NCI-H774 (cell line): ENCODE data around the gene PDGFB.

Source experiments
- DNase-seq: peaks from one replicate; lab custom pipeline; 2025; lab: John Stamatoyannopoulos, UW

Gene PDGFB

DNA sequence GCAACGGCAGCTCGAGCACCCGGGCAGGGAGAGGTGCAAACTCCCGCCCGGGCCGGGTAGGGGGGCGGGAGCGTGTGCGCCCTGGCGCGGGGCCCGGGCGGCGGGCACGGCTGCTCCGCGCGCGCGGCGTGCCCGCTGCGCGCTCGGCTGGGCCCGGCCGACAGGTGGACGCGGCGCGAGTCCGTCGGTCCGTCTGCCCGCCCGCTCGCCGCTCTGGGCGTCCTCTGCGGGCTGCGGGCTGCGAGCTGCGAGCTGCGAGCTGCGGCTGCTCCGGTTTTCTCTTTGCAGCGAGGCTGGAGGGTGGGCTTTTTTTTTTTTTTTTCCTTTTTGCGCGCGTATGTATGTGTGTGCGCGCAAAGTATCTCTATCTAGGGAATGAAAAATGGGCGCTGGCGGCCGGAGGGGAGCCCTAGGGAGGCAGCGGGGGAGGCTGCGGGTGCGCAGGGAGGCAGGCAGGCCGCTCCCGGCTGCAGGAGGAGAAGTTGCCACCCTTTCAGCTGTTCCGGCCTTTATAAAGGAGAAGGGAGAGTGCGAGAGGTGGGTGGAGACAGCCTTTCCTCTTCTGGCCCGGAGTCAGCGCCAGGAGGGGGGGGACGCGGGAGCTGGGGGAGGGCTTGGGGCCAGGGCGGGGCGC is at the start of gene PDGFB:
Gene PDGFB, minus strand, starts transcription at position 487 of the 634 bp plus-strand sequence. CDS start 1,019 bp downstream, outside the sequence.
- peak; percentile 31 for DNase-seq

DNA sequence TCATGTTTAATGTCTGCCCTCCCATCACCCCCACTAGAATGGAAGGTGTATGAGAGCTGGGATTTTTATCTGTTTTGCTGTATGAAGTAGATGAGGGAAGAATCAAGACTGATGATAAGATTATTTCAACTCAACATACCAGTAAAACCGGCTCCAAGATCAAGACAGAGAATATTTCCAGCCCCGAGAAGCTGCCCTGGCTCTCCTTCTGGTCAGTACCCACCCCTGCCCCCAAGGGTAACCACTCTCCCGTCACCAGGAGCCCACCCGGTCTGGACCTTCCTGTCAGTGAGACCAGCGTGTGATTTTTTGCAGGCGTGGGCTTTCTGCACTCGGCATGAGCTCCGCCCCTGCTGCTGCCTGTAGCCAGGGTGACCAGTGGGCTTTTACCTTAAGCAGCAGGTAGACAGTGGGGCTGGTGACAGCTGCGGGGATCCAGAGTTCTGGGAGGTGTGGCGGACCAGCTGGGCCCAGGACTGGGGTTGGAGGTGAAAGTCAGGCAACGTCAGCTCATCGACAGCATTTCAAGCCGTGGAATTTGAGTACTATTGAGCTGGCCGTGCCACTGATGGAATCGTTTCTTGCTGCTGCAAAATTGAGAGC is 49.1 kb upstream of the PDGFB start:
- DNase-seq = no peak

DNA sequence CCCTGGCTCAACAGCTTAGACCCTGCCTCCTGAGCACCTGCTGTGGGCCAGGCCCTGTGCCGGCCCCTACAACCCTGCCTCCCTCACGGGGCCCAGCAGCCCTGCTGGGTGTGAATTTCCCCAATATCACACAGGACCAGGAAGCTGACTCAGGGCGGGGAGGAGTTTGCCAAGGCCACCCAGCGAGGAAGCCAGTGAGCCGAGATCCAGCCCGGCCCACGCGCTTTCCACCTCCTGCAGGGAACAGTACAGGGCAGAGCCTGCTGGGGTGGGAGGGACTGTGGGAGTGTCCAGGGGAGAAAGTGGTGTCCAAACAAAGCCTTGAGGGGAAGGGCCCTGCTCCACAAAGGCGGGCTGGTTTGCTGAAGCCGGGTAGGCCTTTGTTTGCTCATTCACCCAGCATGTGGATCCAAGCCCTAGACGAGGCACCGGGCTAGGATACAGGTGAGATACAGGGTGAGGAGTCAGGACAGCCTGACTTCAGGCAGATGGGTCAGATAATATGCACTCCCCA is 47.8 kb upstream of the PDGFB start:
- DNase-seq = peak; percentile 32

DNA sequence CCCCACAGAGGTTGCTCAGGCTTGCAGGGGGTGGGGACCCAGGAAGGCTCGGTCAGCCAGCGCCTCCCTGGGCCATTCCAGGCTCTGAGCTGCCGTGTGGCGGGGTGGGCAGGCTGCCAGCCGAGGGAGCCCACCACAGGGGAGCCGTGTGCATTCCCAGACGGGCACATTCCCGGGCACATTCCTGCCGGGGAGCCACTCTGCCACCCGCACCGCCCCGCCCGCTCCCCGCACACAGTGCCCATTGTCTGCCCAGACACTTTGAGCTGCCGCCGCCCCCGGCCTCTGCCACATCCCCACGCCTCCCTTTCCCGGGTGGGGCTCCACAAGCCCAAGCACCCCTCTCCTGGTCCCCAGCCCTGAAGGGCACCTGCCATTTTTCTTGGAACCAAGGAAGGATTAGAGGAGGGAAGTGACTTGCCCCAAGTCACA is 47.3 kb upstream of the PDGFB start:
- DNase-seq = no peak

DNA sequence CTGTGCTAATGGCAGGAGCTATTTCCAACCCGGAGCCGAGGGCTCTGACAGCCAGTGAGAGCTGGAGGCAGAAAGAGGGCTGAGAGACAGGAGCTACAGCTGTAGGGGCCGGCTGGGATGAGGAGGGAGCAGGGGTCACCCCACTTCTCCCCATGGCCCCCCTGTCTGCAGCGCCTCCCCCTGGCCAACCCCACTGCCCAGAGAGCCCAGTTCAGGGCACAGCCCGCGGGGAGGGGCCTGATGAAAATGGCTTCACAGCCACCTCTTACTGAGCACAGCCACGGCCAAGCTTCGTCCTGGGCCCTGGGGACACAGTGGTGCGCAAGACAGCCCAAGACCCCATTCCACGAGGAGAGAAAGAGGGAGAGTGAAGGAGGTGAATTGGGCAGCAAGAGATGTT is 46.7 kb upstream of the PDGFB start:
- DNase-seq = no peak

DNA sequence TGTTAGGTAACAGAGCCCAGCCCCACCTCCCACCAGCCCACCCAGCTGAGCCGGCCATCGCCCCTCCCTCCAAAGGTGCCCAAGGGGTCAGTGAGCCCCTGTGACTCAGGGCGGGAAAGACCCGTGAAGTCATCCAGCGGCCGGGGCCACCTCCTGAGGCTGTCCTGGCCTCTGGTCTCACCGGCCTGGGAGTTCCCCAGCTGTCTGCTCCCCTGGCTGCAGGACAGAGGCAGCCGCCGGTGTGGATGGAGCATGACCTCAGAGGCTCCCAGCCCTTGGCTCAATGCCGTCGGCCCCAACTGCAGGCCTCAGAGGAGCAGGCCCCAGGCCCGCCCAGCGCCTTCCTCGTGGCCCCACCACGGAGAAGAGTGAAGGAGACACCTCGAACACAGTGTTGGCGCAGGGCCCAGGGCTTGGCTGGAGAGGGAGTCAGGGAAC is 46.0 kb upstream of the PDGFB start:
- no peak for DNase-seq

DNA sequence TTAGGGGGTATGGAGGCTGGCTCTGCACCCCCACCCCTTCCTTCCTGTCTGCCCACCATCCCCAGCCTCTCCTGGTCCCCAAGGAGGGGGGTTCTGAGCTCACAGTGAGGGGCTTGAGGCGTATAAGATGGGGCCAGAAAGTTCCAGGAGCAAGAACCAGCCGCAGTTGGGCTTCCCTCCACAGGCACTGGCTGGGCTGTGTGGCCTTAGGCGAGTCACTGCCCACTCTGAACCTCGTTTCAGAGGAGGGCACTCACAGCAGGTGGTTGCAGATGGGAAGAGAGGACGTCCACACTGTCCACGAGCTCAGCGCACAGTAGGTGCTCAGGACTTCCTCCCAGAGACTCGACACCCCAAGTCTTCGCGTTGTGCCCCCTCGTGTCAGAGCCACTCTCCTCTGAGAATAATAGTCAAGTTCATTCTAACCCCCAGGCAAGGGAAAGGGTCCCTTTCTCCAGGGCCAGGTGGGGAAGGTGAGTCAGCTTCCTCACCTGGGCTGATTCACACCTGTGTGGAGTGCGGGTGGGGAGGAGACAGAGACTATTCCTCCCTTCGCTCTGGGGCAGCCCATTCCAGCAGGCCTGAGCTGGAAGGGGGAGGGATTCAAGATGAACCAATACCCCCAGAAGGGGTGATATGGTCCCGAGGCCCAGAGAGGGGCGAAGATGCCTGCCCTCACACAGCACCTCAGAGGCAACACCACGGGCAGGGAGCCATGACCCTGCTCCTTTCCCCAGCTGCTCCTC is 45.4 kb upstream of the PDGFB start:
- no peak for DNase-seq

DNA sequence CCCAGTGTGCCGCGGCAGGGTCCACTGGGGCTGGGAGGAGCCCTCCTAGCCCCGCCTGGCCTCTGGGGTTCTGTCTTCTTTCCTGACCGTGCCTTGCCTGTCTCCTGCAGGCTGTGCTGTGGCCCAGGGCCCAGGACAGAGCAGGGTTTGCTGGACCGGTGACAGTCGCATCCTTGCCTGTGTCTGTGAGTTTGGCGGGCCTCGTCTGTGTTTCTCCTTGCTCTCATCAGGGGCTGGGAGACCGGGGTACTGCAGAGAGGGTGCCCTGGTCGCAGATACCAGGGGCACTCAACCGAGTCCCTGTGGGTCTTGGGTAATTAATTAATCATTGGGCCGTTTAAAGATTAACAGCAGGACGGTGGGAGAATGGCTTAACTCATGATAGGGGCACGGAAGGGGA is 44.8 kb upstream of the PDGFB start:
- DNase-seq = no peak

DNA sequence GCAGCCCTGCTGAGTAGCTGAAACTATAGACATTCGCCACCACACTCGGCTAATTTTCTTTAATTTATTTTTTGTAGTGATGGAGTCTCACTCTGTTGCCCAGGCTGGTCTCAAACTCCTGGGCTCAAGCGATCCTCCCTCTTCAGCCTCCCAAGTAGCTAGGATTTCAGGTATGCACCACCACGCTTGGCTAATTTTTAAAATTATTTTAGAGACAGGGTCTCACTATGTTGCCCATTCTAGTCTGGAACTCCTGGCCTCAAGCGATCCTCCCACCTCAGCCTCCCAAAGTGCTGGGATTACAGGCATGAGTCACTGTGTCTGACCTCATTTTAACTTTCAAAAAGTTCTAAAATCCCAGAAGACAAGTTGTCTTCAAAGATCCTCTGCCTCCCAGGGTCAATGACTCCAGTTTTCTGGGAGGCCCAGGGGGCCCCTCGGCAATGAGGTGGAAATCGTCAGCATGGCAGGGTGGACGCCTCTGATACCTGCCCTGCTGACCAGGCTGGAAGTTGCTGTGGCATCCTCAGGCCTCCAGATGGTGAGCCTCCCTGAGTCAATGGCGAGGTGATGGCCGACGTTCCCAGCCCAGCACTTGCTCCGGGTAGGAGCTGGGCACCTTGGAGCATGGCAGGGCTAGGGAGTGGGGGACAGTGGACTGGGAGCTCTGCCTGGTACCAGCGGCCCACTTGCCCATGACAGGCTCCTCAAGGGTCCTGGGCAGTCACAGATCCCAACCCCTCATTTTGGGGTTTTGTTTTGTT is 43.5 kb upstream of the PDGFB start:
- DNase-seq = no peak

DNA sequence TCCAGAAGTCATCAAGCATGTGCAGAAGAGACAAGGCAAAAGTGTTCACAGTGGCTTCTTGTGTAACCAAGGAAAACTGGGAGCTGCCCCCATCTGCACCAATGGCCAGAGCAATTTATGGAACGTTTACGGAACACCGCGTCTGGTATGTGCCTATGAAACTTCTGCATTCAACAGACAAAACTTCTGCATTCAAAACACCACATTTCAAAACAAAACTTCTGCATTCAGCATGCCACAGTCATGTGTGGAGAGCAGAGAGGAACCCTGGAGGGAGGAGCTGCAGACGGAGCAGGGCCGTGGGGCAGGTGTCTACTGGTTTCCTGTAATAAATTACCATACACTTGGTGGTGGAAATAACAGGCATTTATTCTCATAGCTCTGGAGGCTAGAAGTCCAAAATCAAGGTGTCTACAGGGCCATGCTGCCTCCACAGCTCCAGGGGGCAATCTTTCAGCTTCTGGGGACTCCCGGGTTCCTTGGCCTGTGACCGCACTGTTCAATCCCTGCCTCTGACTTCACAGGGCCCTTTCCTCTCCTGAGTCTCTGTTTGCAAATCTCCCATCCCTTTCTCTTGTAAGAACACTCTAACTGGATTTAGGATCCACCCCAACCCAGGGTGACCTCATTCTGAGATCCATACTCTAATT is 42.4 kb upstream of the PDGFB start:
- no peak for DNase-seq

DNA sequence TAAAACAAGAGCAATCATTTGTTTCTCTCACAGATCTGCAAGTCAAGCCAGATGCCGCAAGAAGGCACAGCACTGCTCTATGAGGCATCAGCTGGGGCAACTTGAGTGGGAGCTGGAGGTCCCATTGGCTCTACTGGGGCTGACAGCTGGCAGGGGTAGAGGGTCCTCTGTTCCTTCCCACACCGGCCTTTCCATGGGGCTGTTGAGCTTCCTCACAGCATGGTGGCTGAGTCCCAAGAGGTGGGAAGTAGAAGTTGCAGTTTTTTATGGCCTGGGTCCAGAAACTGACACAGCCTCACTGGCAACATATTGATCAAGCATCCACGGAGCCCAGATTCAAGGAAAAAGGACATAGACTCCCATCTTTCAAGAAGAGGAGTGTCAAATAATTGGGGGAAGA is 40.2 kb upstream of the PDGFB start:
- no peak for DNase-seq

DNA sequence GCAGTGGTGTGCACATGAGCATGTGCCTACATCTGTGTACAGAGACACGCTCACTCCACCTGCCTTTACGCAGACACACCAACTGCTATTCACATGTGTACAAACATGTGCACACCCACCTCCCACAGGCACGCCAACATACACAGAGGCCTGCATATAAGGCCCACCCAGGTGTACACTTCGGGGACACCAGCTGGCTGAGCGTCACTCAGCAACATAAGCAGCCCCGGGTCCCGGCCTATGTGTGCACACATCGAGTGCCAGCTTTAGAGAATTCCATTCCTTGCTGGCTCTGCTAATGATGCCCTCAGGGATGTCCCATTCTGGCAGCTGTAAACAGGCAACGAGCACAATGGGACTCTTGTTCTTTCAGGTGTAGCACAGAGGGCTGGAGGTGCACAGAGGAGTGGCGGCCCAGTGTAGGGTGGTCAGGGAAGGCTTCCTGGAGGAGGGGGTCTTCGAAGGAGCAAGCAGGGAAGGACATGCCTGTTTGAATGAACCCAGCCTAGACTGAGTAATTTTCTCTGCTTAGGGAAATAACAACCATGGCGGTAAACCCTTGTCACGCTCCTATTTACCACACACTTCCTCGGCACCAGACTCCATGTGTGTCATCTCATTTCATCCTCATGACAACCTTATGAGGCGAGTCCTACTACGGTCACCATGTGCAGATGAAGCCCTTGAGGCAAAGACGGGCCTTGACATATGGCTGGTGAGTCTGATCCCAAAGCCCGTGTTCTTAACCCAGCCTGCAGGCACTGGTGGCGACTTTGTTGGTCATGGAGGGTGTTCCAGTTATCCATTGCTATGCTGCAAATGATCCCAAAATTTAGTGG is 39.6 kb upstream of the PDGFB start:
- no peak for DNase-seq

DNA sequence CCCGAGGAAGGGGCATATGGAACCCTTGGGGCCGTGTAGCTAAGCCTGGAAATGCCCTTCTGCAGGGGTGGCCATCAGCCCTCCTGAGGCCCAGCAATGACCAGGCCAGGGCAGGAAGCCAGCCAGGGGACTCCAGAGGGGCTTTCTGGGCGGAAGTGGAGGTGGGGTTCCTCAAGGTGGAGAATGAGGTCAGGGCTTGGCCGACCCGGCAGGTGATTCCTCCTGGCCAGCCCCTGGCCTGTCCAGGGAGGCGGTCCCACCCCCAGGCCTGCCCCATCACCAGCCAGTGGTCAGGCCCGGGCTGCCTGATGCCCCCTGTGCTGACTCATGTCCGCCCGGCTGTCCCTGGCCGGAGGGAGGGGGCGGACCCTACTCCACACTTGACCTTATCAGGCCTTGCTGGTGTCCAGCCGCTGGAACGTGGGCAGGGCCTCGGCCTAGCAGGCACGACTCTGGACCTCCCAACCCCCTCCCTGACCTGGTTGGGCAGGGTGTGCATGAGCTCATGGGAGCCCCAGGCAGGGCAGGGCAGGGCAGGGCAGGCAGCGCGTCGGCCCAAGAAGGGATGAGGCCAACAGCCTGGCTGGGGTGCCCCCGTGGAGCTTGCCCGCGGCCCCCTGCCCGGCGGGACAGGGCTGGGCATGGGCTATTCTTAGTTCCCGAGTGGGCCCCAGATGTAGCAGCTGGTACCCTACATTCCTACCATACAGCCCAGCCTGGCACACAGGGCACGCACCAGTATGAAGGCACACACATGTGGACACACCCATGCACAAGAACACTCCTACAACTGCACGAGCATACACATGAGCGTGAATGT is 38.8 kb upstream of the PDGFB start:
- DNase-seq = no peak

DNA sequence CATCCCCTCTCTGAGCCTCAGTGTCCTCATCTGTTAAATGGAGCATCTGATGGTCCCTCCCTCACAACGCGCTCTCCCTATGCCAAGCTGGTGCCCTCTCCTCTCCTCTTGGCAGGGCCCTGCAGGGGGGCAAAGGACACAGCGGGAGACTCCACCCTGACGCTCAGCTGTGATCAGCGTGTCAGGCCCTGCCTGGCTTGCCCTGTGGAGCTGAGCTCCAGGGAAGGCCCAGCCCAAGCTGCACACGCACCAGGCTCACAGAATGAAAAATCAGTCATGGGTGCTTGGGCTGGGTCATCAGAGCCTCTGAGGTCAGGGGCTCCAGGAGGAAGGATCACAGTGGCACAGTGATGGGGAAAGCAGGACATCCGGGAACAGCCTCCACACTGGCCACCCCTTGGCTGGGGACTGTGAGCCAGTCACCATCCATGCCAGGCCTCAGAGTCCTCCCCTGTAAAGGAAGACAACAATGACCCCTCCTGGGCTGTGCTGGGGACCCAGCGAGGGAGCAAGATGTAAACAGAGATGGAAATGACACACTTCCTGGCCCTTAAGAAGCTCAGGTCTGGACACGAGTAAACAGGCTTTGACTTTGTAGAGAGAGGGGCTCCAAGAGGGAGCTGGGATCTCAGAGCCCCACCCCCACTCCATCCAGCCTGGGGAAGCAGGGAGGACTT is 38.0 kb upstream of the PDGFB start:
- no peak for DNase-seq

DNA sequence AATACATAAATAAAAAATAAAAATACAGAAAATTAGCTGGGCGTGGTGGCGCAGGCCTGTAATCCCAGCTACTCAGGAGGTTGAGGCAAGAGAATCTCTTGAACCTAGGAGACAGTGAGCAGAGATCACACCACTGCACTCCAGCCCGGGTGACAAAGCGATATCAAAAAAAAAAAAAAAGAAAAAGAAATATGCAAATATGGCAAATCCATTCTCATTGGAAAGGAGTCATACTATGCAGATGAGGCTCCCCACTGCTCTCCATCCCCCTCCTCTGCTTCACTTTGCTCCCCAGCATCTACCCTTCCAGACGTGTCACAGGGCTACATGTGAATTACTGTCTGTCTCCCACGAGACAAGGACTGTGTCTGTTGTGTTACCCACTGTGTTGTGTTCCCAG is 36.3 kb upstream of the PDGFB start:
- DNase-seq = no peak

DNA sequence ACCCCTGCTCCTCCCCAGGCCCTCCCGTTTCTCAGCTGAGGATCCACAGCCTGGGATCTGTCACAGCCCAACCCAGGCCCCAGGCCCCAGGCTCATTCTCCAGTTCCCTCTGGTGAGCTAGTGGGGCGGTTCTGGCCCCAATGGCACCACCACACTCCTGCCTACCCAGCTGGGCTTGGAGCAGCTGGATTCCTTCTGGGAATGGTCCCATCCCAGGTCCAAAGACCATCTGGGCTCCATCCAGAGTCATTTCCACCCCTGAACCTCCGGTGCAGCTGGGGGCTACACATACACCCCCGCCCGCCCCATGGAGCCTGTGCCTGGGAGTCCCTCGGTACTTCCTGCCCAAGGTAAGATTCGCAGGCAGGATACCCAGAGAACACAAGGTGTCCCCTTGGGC is 35.5 kb upstream of the PDGFB start:
- no peak for DNase-seq

DNA sequence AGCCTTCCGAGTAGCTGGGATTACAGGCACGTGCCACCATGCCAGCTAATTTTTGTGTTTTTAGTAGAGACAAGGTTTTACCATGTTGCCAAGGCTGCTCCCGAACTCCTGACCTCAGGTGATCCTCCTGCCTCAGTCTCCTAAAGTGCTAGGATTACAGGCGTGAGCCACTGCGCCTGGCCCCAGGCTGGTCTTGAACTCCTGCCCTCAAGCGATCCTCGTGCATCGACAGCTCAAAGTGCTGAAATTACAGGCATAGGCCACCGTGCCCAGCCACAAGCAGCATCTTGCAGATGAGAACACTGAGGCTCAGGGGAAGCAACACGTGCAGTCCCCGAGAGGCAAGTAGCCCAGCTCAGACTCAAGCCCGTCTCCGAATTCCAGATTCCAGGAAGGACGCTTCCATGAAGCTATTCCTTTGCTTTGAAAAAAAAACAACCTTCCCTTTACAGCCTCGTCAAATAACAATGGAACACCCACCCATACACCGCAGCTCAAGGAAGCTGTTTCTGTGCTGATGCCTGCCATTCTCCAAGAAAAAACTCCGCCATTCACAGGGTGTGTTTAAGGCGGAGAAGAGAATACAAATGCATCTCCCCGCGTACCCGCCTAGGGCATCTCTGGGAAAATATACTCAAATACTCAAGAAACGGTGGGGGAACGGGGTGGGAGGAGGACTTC is 34.5 kb upstream of the PDGFB start:
- no peak for DNase-seq

DNA sequence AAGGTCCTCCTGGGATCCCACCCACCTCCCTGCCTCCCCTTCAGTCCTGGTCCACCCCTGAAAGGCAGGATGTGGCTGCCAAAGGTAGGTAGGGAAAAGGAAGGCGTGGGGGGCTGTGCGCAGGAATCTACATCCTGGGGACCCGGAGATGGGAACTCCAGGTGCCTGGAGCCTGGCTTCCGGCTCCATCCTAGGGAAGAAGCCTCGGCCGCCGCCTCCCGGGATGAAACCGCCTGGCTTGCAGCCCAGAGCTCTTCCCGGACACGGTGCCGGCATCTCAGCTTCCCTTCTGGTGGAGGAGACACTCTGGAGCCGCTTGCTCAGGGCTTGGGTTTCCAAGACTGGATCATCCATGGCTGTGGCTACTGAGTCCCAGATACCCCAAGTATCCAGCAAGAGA is 33.3 kb upstream of the PDGFB start:
- no peak for DNase-seq

DNA sequence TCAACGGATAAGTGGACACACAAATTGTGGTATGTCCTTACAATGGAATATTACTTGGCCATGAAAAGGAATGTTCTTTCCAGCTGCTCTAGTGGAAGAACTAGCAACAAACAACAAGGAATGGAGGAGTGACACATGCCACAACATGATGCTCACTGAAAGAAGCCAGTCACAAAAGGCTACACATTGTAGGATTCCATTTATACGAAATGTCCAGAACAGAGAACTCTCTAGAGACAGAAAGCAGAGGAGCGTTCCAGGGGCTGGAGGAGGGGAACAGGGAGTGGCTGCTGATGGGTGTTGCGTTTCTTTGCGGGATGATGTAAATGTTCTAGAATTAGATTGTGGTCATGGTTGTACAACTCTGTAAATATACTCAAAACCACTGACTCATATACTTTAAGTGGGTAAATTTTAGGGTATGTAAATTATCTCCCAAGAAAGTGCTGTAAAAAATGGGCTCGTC is 32.4 kb upstream of the PDGFB start:
- DNase-seq = no peak
